A673 (cell line): Measurements from ENCODE around the gene AQP11. TPM values are rescaled to one million over a fixed set of nuclear protein-coding genes. Genes with fewer than 3 reads are reported as not detected.
"Not testable (repeated sequence)": the region's sequence is repeated elsewhere in the genome, so short reads cannot be mapped to it uniquely, and the experiment has no call there.

Source experiments
- BruUV-seq: library from RNA; stranded (reverse); fragments of 400-500 nt; replicated peaks from 2 replicates; lab custom pipeline; 2021; lab: Mats Ljungman, UMichigan
- CTCF ChIA-PET: fragments of 300-600 bp; sonication (Branson Sonifier 250); formaldehyde crosslinking; loops from one replicate; lab custom pipeline; 2022; ENCODE audit warnings: antibody characterized with exemption; lab: Charles Lee
- POLR2A ChIA-PET: fragments of 300-600 bp; sonication (Branson Sonifier 250); formaldehyde crosslinking; loops from one replicate; lab custom pipeline; 2022; ENCODE audit warnings: antibody characterized with exemption; ENCODE audit not compliant: low non-redundant PET; lab: Charles Lee
- DNase-seq: peaks from one replicate; pipeline ENCODE4 v3.0.0-alpha.2; 2015; ENCODE audit warnings: low spot score
- H3K27ac ChIP-seq: fragments of 200-600 bp; sonication (generic); 2 replicates; pipeline ENCODE4 v1.5.1; 2016; ENCODE audit warnings: mixed run types, low read depth, mild to moderate bottlenecking, mixed read lengths, antibody characterized with exemption, low read length; ENCODE audit not compliant: poor library complexity, severe bottlenecking
- H3K27me3 ChIP-seq: fragments of 200-600 bp; sonication (generic); replicated peaks from 2 replicates; pipeline ENCODE4 v1.6.1; 2017; ENCODE audit warnings: mixed run types, low read depth, mild to moderate bottlenecking, mixed read lengths, antibody characterized with exemption, low read length; ENCODE audit not compliant: insufficient read depth, poor library complexity
- H3K36me3 ChIP-seq: fragments of 200-600 bp; sonication (generic); 2 replicates; pipeline ENCODE4 v1.6.1; 2016; ENCODE audit warnings: mixed run types, mild to moderate bottlenecking, mixed read lengths, antibody characterized with exemption, low read length; ENCODE audit not compliant: insufficient read depth, poor library complexity, severe bottlenecking
- H3K4me1 ChIP-seq: fragments of 200-600 bp; sonication (generic); 2 replicates; pipeline ENCODE4 v1.6.1; 2017; ENCODE audit warnings: mixed run types, mild to moderate bottlenecking, mixed read lengths, antibody characterized with exemption, low read length; ENCODE audit not compliant: insufficient read depth, poor library complexity, severe bottlenecking
- H3K4me3 ChIP-seq: fragments of 200-600 bp; sonication (generic); 2 replicates; pipeline ENCODE4 v1.5.1; 2016; ENCODE audit warnings: low read depth, mixed run types, mild to moderate bottlenecking, mixed read lengths, low read length; ENCODE audit not compliant: poor library complexity, severe bottlenecking
- H3K9me3 ChIP-seq: fragments of 200-600 bp; sonication (generic); 2 replicates; pipeline ENCODE4 v1.6.1; 2016; ENCODE audit warnings: mixed run types, low read depth, mild to moderate bottlenecking, mixed read lengths, antibody characterized with exemption, low read length; ENCODE audit not compliant: poor library complexity, severe bottlenecking
- CTCF ChIP-seq: fragments of 300-800, 200-600 bp; sonication (generic); conservative IDR thresholded peaks from 2 replicates; pipeline ENCODE4 v1.5.1; 2017; ENCODE audit warnings: low read depth, mild to moderate bottlenecking, antibody characterized with exemption, low read length, moderate library complexity, mixed read lengths
- EZH2 ChIP-seq: fragments of 200-600 bp; sonication (generic); IDR thresholded peaks from 2 replicates; pipeline ENCODE4 v1.6.1; 2017; ENCODE audit warnings: borderline replicate concordance, low read depth, mild to moderate bottlenecking, mixed read lengths, antibody characterized with exemption, low read length; ENCODE audit not compliant: poor library complexity, severe bottlenecking
- intact Hi-C: fragments of 100-400 bp; cut with micrococcal nuclease; formaldehyde crosslinking; loops from one replicate; pipeline ENCODE4 v1.10.0; 2022; ENCODE audit not compliant: unreplicated experiment
- total RNA-seq: library from RNA; stranded (reverse); gene quantifications from 2 replicates; pipeline ENCODE4 v1.2.3, GENCODE V29; 2021

AQP11 gene
- total RNA-seq, 1 experiment from 2014 or later = 0.39 TPM

GRCh38 chr11:77547863-77548551 is 41.7 kb upstream of the AQP11 start:
- no peak overlapping the region for H3K4me3 ChIP-seq
- no peaks in the 10 kb centered on the region for H3K36me3 ChIP-seq
- DNase-seq = peak; percentile 77
- POLR2A ChIA-PET = no interaction called here
- TF ChIP-seq EZH2 = no peak
- peak; percentile 79 for TF ChIP-seq CTCF
- intact Hi-C loops = loop anchor here (1.0 to 2.0 kb wide), 2 partner anchors 353 to 421 kb away; no protein-coding TSS in a partner anchor
- no TSS peak for BruUV-seq
- H3K27me3 ChIP-seq = no peaks in the 10 kb centered on the region
- no peaks in the 10 kb centered on the region for H3K4me1 ChIP-seq
- CTCF ChIA-PET = interaction anchor here (0.5 to 3.0 kb wide), 10 partner anchors 38 to 498 kb away, joined by 3 to 15 read pairs (median 3); partner anchors contain the start of gene MYO7A
- no peak overlapping the region for H3K27ac ChIP-seq
- H3K9me3 ChIP-seq = no peaks in the 10 kb centered on the region

DNA sequence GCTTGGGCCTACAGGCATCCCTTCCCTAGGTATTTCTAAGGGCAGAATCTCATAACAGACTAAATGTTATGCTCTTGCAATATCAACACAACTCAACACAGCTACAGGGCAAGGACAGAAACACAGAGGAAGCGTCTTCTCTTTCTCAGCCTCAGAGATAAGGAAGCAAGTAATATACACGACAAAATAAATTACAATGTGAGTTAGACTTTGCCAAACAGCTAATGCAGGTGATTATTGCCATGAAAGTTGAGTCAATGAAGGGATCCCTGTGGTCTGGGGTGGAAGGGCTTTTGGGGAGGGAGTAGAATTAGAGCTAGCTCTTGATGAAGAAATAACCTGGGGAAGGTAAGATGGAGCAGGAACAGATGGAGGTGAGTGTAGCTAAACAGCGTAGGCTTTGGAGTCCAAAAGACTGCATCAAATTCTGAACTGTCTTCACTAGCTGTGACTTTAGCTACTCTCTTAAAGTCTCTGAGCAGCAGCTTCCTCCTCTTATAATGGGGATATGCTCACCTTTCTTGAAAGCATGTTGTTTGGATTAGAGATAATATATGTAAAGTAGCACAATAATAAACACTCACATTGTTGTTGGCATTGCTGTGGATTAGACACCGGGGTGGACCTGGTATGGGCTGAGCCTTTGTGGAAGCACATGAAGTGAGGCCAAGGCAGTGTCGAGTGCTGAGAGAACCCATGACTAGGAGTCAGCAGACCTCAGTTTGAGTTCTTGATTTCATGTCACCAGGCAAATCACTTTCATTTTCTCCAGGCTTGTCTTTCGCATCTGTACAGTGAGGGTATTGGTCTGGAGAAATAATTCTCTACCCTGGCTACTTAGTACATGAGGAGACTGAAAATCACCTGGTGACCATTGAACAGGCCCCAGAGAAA is 41.0 kb upstream of the AQP11 start:
- Histone ChIP-seq H3K27ac (no peak overlapping the region), H3K9me3 (no peaks in the 10 kb centered on the region), H3K36me3 (no peaks in the 10 kb centered on the region), H3K27me3 (no peaks in the 10 kb centered on the region), H3K4me3 (no peak overlapping the region), H3K4me1 (no peaks in the 10 kb centered on the region)
- BruUV-seq = no TSS peak
- DNase-seq = no peak
- intact Hi-C loops = loop anchor here (1.0 to 2.0 kb wide), 2 partner anchors 353 to 422 kb away; no protein-coding TSS in a partner anchor
- ChIA-PET CTCF (interaction anchor here (0.5 to 3.0 kb wide), 7 partner anchors 37 to 497 kb away, joined by 3 to 15 read pairs (median 3); partner anchors contain the start of gene MYO7A), POLR2A (no interaction called here)
- no peak; the same call in 1 of the 2 replicates for TF ChIP-seq CTCF
- TF ChIP-seq EZH2 = no peak

GRCh38 chr11:77551426-77551825 is 38.3 kb upstream of the AQP11 start:
- POLR2A ChIA-PET = not testable (repeated sequence)

More at GRCh38 chr11:77551426-77551825, 38.3 kb upstream of the AQP11 start:
- H3K9me3 ChIP-seq, H3K4me3 ChIP-seq, H3K27me3 ChIP-seq, DNase-seq, intact Hi-C loops, CTCF ChIA-PET, H3K4me1 ChIP-seq, H3K27ac ChIP-seq, BruUV-seq, H3K36me3 ChIP-seq: not testable (repeated sequence)
